ENCODE data around the gene RNU7-1. TPM values are rescaled to one million over a fixed set of nuclear protein-coding genes. Genes with fewer than 3 reads are reported as not detected.

The RNU7-1 gene
- total and polyA plus RNA-seq, 2 donors (not counting 1 experiment from before 2014, with no cell fraction given) = not detected

DNA sequence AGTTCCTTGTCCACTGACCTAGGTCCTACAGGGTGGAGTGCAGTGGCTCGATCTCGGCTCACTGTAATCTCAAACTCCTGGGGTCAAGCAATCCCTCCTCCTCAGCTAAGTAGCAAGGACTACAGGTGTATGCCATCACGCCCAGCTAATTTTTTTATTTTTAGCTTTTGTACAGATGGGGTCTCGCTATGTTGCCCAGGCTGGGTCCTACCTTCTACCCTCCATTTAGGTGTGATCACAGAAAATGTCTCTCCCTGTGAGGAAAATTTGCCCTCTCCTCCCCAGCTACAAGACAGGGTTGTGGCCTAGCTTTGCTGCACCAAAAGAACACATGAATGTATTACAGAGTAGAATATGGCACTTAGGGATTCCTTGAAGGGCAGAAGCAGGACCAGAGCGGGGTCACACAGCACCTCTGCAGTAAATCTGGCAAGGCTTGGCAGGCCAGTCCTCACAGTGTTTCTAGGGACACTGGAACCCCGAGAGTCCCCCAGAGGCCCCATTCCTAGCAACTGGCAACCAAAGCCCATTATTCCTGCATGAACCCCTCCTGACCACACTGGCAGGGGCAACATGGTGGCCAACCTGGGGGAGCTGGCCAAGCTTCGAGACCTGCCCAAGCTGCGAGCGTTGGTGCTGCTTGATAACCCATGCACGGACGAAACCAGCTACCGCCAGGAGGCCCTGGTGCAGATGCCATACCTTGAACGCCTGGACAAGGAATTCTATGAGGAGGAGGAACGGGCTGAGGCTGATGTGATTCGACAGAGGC, 31.3 kb upstream of the RNU7-1 start:
- POLR2A ChIA-PET = interaction anchor here (1.3 kb wide), 1 partner anchor 43 kb away, joined by 3 read pairs; no protein-coding TSS in a partner anchor
- Mint-ChIP-seq H3K4me3 (peak overlapping the region; percentile 69), H3K4me1 (peaks cover 23% of the 10 kb centered on the region), H3K27ac (peak overlapping the region; percentile 10), H3K9me3 (ENCODE audit: insufficient read depth) (no peaks in the 10 kb centered on the region), H3K27me3 (no peaks in the 10 kb centered on the region)
- TF ChIP-seq, protein P1, sequence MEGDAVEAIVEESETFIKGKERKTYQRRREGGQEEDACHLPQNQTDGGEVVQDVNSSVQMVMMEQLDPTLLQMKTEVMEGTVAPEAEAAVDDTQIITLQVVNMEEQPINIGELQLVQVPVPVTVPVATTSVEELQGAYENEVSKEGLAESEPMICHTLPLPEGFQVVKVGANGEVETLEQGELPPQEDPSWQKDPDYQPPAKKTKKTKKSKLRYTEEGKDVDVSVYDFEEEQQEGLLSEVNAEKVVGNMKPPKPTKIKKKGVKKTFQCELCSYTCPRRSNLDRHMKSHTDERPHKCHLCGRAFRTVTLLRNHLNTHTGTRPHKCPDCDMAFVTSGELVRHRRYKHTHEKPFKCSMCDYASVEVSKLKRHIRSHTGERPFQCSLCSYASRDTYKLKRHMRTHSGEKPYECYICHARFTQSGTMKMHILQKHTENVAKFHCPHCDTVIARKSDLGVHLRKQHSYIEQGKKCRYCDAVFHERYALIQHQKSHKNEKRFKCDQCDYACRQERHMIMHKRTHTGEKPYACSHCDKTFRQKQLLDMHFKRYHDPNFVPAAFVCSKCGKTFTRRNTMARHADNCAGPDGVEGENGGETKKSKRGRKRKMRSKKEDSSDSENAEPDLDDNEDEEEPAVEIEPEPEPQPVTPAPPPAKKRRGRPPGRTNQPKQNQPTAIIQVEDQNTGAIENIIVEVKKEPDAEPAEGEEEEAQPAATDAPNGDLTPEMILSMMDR (IDR thresholded peaks at IDR 0.05) = no peak
- no peak for TF ChIP-seq EZH2 (IDR thresholded peaks at IDR 0.05; ENCODE audit: borderline replicate concordance, insufficient read depth, low read depth, low read length, poor library complexity, severe bottlenecking)
- Histone ChIP-seq H3K36me3 (replicated peaks in 1 of 2; ENCODE audit: control extremely low read depth in 1 of 2, control insufficient read depth in 1 of 2, extremely low read depth in 1 of 2, insufficient read depth in 2 of 2, low read length in 1 of 2) (peaks cover 0 to 4% of the 10 kb centered on the region in 2 experiments), H3K27me3 (replicated peaks in 1 of 4; ENCODE audit: control extremely low read depth in 1 of 4, control insufficient read depth in 3 of 4, insufficient read depth in 4 of 4, low read length in 3 of 4) (peaks cover 0 to 10% (median 1%) of the 10 kb centered on the region in 4 experiments), H2AFZ (ENCODE audit: insufficient read depth, low read depth, low read length, poor library complexity, severe bottlenecking) (no peak overlapping the region), H3K27ac (ENCODE audit: low read length in 2 of 2) (no peak overlapping the region), H3K4me1 (ENCODE audit: control insufficient read depth in 2 of 2, insufficient read depth in 2 of 2, low read length in 2 of 2) (peaks cover 11 to 19% of the 10 kb centered on the region in 2 donors), H3K4me3 (ENCODE audit: control extremely low read depth in 1 of 5, extremely low read depth in 1 of 5, insufficient read depth in 1 of 5, low read depth in 2 of 5, low read length in 4 of 5) (no peak overlapping the region), H3K4me2 (replicated peaks; ENCODE audit: low read depth, low read length, poor library complexity, severe bottlenecking) (no peak overlapping the region), H3K79me2 (ENCODE audit: control insufficient read depth, insufficient read depth, low read length) (no peaks in the 10 kb centered on the region), H3K9me3 (ENCODE audit: control extremely low read depth in 1 of 3, control insufficient read depth in 2 of 3, insufficient read depth in 1 of 3, low read length in 2 of 3) (peaks cover 0 to 3% (median 0%) of the 10 kb centered on the region in 3 donors), H3K9ac (ENCODE audit: low read length) (no peak overlapping the region), H4K20me1 (ENCODE audit: control insufficient read depth, insufficient read depth, low read length, poor library complexity, severe bottlenecking) (no peaks in the 10 kb centered on the region)
- 95% methylated on average over 14 of the region's 15 CpGs for WGBS (ENCODE audit: insufficient coverage)
- ATAC-seq (ENCODE audit: low read depth) (no peak), DNase-seq (no peak)
- CTCF ChIA-PET = interaction anchor here (1.0 to 2.8 kb wide), 6 partner anchors 10 to 199 kb away, joined by 3 to 11 read pairs (median 6); partner anchors contain the start of gene SPSB2
- intact Hi-C loops (cut with micrococcal nuclease) = no loop called here

All from B cell (primary cell).